Cardiac fibroblast (primary cell): ENCODE results near the gene HRH3.

ENCODE experiments used
- DNase-seq, 2 donors: peaks; one replicate each; pipeline versions ENCODE4 v3.0.0 to v3.0.0-alpha.2; 2010; ENCODE audit warnings: low read depth in 2 of 2
- H3K4me3 ChIP-seq, 2 donors: replicated peaks in 1 of 2; 1 replicate in 1 of 2; 2 replicates in 1 of 2; pipeline ENCODE4 v1.5.1; 2011; ENCODE audit warnings: low read depth in 2 of 2, low read length in 2 of 2, mild to moderate bottlenecking in 2 of 2, moderate library complexity in 1 of 2
- TF ChIP-seq, protein P1 (sequence below): IDR thresholded peaks from one replicate; pipeline ENCODE4 v1.5.1; 2011; ENCODE audit warnings: low read depth, mild to moderate bottlenecking, low read length, inconsistent platforms

Gene HRH3

DNA sequence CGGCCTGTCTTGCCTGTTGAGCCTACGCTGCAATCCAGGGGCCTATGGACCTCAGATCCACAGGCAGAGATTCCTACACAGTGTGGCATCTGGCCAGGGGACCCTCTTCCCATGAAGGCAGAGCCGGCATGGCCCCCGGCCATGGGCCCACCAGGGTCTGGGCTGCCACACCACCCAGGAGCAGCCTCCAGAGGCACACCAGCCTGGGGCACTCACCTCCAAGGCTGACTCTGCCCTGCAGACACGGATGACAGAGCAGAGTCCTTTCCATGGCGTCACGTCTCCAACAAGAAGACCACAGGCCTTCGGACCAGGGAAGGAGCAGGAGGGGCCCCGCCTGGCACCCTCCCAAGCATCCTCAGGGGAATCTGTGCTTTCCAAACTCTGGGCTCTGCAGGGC lies 3.5 kb upstream of the HRH3 start:
- no peak overlapping the region for H3K4me3 ChIP-seq
- TF ChIP-seq, protein P1, sequence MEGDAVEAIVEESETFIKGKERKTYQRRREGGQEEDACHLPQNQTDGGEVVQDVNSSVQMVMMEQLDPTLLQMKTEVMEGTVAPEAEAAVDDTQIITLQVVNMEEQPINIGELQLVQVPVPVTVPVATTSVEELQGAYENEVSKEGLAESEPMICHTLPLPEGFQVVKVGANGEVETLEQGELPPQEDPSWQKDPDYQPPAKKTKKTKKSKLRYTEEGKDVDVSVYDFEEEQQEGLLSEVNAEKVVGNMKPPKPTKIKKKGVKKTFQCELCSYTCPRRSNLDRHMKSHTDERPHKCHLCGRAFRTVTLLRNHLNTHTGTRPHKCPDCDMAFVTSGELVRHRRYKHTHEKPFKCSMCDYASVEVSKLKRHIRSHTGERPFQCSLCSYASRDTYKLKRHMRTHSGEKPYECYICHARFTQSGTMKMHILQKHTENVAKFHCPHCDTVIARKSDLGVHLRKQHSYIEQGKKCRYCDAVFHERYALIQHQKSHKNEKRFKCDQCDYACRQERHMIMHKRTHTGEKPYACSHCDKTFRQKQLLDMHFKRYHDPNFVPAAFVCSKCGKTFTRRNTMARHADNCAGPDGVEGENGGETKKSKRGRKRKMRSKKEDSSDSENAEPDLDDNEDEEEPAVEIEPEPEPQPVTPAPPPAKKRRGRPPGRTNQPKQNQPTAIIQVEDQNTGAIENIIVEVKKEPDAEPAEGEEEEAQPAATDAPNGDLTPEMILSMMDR = no peak
- DNase-seq = no peak

DNA sequence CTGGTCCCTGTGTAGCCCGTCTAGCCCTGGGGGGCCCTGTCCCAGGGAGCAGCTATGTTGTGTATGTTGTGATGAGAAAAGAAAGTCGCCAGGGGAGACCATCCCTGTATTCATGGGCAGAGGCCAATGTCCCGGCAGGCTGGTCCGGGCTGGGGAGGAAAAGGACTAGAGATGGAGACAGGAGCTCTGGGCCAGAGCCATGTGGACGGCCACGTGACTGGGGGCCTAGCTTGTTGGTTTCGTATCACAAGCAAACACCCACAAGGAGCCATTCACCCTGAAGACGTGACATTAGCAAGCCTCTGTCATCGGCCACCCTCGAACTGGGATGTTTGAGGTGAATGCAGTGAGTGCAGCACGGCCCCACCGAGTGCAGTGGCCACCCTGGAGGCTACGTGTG lies 2.9 kb upstream of the HRH3 start:
- no peak for DNase-seq
- TF ChIP-seq, protein P1 = no peak
- H3K4me3 ChIP-seq = no peak overlapping the region

DNA sequence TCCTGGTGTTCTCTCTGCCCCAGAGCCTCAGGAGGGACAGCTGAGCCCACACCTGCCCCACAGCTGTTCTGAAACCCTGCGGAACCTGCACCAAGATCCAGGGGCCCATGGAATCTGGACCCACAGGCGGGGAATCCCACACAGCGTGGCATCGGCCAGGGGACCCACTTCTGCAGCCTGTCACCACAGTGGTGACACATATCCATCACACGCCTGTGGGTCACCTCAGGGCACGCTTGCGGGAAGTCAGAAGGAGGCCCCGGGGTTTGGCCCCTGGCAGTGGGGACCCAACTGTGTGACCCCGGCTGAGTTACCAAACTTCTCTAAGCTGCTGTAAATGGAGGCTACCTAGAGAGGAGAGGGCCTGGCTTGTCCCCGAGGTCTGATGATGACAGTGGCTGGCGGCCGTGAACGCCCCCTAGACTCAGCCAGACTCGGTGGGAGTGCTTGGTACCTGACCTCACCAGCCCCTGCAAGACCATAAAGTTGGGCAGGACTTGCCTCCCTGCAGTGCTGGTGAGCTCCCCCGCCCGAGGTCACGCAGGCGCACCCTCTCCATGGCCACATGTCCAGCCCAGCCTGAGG lies 2.3 kb upstream of the HRH3 start:
- no peak for DNase-seq
- TF ChIP-seq, protein P1 = no peak
- H3K4me3 ChIP-seq = no peak overlapping the region

DNA sequence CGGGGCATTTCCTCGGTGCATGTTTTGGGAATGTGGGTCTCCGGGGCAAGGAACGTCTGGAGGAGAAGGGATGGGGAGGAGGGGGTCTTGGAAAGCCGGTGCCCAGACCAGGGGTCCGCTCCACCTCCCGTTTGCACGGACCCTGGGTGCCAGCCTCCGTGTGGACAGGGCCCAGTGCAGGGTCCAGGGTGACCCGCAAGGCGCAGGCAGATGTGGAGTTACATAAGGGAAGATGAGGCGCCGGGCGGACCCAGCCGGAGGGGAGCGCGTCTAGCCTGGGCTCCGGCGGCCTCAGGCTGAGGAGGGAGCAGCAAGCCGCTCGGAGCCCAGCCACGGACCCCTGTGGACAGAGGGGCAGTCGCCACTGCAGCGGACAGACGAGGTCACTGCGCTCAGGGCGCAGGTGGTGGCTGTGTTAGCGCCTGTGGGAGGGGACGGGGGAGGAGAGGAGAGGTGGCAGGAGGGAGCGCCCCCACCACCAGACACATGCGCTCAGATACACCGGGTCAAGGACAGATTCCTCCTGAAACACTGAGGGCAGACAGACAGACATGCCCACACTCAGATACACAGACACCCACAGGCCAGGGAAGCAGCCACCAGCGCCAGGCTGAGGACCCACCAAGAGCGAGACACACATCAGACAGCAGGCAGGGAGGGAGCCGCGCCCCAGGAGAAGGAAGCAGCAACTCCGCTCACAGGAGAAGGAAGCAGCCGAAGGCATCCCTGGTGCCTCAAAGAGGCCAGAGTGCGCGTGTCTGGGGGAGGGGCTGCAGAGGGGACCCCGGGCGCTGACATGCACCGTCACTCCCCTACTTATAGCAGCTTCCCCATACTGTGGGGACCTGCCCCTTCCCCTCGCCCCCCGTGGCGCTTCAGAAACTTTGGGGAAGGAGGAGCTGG lies 839 bp upstream of the HRH3 start:
- TF ChIP-seq, protein P1 = no peak
- no peak overlapping the region for H3K4me3 ChIP-seq
- DNase-seq = no peak

DNA sequence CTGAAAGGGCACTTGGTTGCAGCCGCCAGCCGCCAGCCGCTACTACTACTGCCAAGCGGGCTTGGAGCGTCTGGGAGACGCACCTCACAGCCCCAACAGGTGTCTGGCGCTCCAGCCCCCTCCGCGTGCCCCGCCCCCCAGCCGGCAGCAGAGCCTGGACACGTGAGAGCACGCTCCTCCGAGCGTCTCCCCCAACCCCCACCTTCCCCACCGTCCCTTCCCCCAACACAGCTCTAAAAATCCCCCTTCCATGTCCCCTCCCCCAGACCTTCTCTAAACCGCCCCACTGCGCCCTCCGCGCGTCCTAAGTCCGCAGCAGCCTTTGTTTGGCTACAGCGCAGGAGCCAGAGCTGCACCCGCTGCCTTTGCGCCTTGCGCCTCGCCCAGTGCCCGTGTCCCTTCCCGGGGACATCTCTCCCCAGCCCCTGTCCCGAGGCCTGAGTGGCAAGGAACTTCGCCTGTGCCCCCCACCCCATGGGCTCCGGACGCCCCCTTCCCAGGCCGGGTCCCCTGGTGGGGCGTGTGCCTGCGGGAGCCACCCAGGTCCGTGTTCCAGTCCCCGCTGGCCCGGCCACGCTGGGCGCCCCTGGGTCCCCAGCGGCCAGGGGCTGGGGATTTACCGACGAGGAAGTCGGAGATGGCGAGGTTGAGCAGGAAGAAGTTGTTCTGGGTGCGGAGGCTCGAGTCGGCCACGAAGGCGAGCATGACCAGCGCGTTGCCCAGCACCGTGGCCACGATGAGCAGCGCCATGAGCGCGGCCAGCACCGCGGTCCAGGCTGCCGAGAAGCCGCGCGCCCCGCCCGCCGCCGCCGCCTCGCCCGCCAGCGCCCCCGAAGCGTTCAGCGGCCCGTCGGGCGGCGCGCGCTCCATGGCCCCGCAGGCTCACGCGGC lies 732 bp downstream of the HRH3 start:
- H3K4me3 ChIP-seq = peak overlapping the region in 1 of 2 donors; percentile 13
- TF ChIP-seq, protein P1 = no peak
- peak in 1 of 2 donors; percentile 18 for DNase-seq

DNA sequence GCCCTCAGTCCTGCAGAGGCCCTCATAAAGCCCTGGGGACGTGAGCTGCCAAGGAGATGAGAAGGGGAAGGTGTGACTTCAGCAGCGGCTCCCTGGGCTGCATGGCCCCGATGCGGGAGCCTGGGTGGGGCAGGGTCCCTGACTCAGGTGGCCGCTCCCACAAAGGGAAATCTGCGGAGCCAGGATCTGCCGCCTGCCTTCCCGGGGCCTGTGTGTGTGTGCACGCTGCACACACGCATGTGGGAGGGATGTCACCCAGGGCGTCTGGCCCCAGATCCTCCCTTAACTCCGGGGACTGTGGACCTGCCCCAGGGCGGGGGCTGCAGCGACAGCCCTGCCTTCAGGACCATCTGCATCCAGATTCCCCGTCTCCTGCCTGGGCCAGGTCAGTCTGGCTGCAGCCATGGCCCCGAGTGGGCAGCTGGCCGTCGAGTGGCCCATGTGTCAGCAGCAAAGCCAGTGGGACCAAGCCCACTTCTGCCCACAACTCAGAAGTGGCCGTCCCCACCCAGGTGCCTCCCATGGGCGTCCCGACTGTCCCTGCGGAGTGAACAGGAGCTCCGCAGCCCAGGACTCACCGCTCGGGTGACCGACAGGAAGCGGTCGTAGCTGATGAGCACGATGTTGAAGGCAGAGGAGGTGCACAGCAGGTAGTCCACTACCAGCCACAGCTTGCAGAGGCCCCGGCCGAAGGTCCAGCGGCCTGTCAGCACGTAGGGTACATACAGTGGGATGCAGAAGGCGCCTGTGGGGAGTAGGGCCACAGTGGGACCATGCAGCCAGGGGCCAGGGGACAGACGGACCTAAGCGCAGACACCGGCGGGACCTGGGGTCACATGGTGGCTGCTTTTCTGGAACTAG lies 1.9 kb downstream of the HRH3 start:
- TF ChIP-seq, protein P1 = no peak
- DNase-seq = no peak
- H3K4me3 ChIP-seq = no peak overlapping the region
